HepG2 (cell line): ENCODE results near the gene ZDHHC8. TPM values are rescaled to one million over a fixed set of nuclear protein-coding genes. Genes with fewer than 3 reads are reported as not detected.
A peak's percentile ranks its signal among the peaks of the same experiment; 100 is the strongest.

Source experiments
- AGO2 ChIP-seq: fragments of 200-400 bp; formaldehyde crosslinking; optimal IDR thresholded peaks from 2 replicates; pipeline ENCODE3; 2017; ENCODE audit warnings: mild to moderate bottlenecking, low read depth, low read length, moderate library complexity
- BRCA1 ChIP-seq: sonication (generic); formaldehyde crosslinking; IDR thresholded peaks from 2 replicates; pipeline ENCODE4 v1.4.0; 2020; ENCODE audit warnings: missing genetic modification reagents
- CBX2 ChIP-seq, 2 experiments: fragments of 200-600 bp in 1 of 2; sonication (generic); formaldehyde crosslinking in 1 of 2; IDR thresholded peaks; 2 replicates each; pipeline versions ENCODE4 v1.7.0 to v1.8.1; 2018 to 2022; ENCODE audit warnings: low read depth in 2 of 2, low read length in 1 of 2, mild to moderate bottlenecking in 1 of 2, missing genetic modification reagents in 1 of 2
- CEBPG ChIP-seq: IDR thresholded peaks from 2 replicates; pipeline ENCODE4 v1.6.1; 2016
- DR1 ChIP-seq: sonication (generic); formaldehyde crosslinking; IDR thresholded peaks from 2 replicates; pipeline ENCODE4 v1.8.0; 2021; ENCODE audit warnings: mild to moderate bottlenecking, missing genetic modification reagents, inconsistent platforms
- EP300 ChIP-seq, 3 experiments: sonication (generic) in 1 of 3; formaldehyde crosslinking in 1 of 3; IDR thresholded peaks; 2 replicates each; pipeline versions ENCODE4 v1.5.1 to v1.6.1; 2011 to 2020; ENCODE audit warnings: low read depth in 2 of 3, low read length in 2 of 3, borderline replicate concordance in 1 of 3, improper control_type of control experiment in 1 of 3, mild to moderate bottlenecking in 1 of 3, missing genetic modification reagents in 1 of 3, moderate library complexity in 1 of 3
- FIP1L1 ChIP-seq: fragments of 200-400 bp; formaldehyde crosslinking; IDR thresholded peaks from 2 replicates; pipeline ENCODE4 v1.6.1; 2018; ENCODE audit warnings: low read depth, mild to moderate bottlenecking, low read length, moderate library complexity, borderline replicate concordance; ENCODE audit not compliant: insufficient read depth
- FOXC1 ChIP-seq: sonication (generic); formaldehyde crosslinking; IDR thresholded peaks from 2 replicates; pipeline ENCODE4 v1.8.0; 2022; ENCODE audit warnings: mild to moderate bottlenecking, missing genetic modification reagents, borderline replicate concordance
- FOXP1 ChIP-seq, 2 experiments: fragments of 450-650 bp in 1 of 2; IDR thresholded peaks; 2 replicates each; pipeline ENCODE4 v1.6.1; 2017 to 2018; ENCODE audit warnings: antibody characterized with exemption in 1 of 2
- HCFC1 ChIP-seq: fragments of 150-350 bp; IDR thresholded peaks from 2 replicates; pipeline ENCODE4 v1.6.1; 2014; ENCODE audit warnings: low read depth, low read length
- HNF4A ChIP-seq: sonication (generic); formaldehyde crosslinking; IDR thresholded peaks from 2 replicates; pipeline ENCODE4 v1.4.0; 2020; ENCODE audit warnings: missing genetic modification reagents
- HNRNPL ChIP-seq: fragments of 200-400 bp; formaldehyde crosslinking; IDR thresholded peaks from 2 replicates; pipeline ENCODE4 v1.6.1; 2017; ENCODE audit warnings: mild to moderate bottlenecking, low read depth, low read length
- HOXA3 ChIP-seq: sonication (generic); formaldehyde crosslinking; IDR thresholded peaks from 2 replicates; pipeline ENCODE4 v1.5.0; 2020; ENCODE audit warnings: missing genetic modification reagents
- ISL2 ChIP-seq: sonication (generic); formaldehyde crosslinking; IDR thresholded peaks from 2 replicates; pipeline ENCODE4 v1.5.0; 2020; ENCODE audit warnings: missing genetic modification reagents
- KDM2A ChIP-seq: sonication (generic); formaldehyde crosslinking; IDR thresholded peaks from 2 replicates; pipeline ENCODE4 v1.4.0; 2020; ENCODE audit warnings: low read depth, missing genetic modification reagents, borderline replicate concordance
- NCOA2 ChIP-seq: sonication (generic); formaldehyde crosslinking; IDR thresholded peaks from 2 replicates; pipeline ENCODE4 v1.8.0; 2022; ENCODE audit warnings: inconsistent platforms
- RNF2 ChIP-seq: fragments of 450-650 bp; conservative IDR thresholded peaks from 2 replicates; pipeline ENCODE4 v1.6.1; 2016; ENCODE audit warnings: low read depth
- SMAD3 ChIP-seq: sonication (generic); formaldehyde crosslinking; IDR thresholded peaks from 2 replicates; pipeline ENCODE4 v1.4.0; 2020; ENCODE audit warnings: missing genetic modification reagents
- SMAD9 ChIP-seq: sonication (generic); formaldehyde crosslinking; IDR thresholded peaks from 2 replicates; pipeline ENCODE4 v1.5.1; 2020; ENCODE audit warnings: mild to moderate bottlenecking, missing genetic modification reagents
- XRCC5 ChIP-seq: fragments of 200-400 bp; formaldehyde crosslinking; optimal IDR thresholded peaks from 2 replicates; pipeline ENCODE3; 2017; ENCODE audit warnings: mild to moderate bottlenecking, low read length
- YEATS2 ChIP-seq: sonication (generic); formaldehyde crosslinking; IDR thresholded peaks from 2 replicates; pipeline ENCODE4 v1.4.0; 2020; ENCODE audit warnings: missing genetic modification reagents, borderline replicate concordance
- ZNF703 ChIP-seq: sonication (generic); formaldehyde crosslinking; IDR thresholded peaks from 2 replicates; pipeline ENCODE4 v1.5.1; 2020; ENCODE audit warnings: missing genetic modification reagents, mild to moderate bottlenecking, moderate library complexity, borderline replicate concordance
- ZSCAN25 ChIP-seq: sonication (generic); formaldehyde crosslinking; IDR thresholded peaks from 2 replicates; pipeline ENCODE4 v1.8.0; 2022; ENCODE audit warnings: mild to moderate bottlenecking, missing genetic modification reagents
- polyA plus RNA-seq, 8 experiments: library from polyadenylated mRNA; depleted of rRNA in 3 of 8; stranded (reverse) in 7 of 8; unstranded in 1 of 8; fragments of >200 nt; fragmentation: Illumina TruSeq in 4 of 8; extraction: Trizol in 4 of 8; gene quantifications; 2 replicates each; pipeline versions ENCODE4 v1.2.1 to v1.2.3, GENCODE V29; 2011 to 2016; ENCODE audit warnings: low read depth in 4 of 8, missing spikeins in 1 of 8, mixed read lengths in 1 of 8; ENCODE audit not compliant: insufficient read depth in 1 of 8
- total RNA-seq, 5 experiments: library from RNA; depleted of rRNA; stranded (reverse); fragments of >200 nt; fragmentation: Illumina TruSeq; extraction: Trizol; gene quantifications; 2 replicates each; pipeline ENCODE4 v1.2.3, GENCODE V29; 2016; ENCODE audit warnings: low read depth in 1 of 5
- TF ChIP-seq, protein P1 (sequence below): sonication (generic); formaldehyde crosslinking; IDR thresholded peaks from 2 replicates; pipeline ENCODE4 v1.8.1; 2023; ENCODE audit warnings: mild to moderate bottlenecking, moderate library complexity, missing genetic modification reagents
- TF ChIP-seq, protein P2 (sequence below): sonication (generic); formaldehyde crosslinking; conservative IDR thresholded peaks from 2 replicates; pipeline ENCODE4 v1.8.1; 2023; ENCODE audit warnings: missing genetic modification reagents
- TF ChIP-seq, protein P3 (sequence below): sonication (generic); formaldehyde crosslinking; conservative IDR thresholded peaks from 2 replicates; pipeline ENCODE4 v1.5.0; 2020; ENCODE audit warnings: missing genetic modification reagents

The ZDHHC8 gene
- total and polyA plus RNA-seq, 2 of the 13 experiments (the other 11 are each of a cell fraction or from before 2014, with no cell fraction given) = 7.5 to 21.3 TPM

DNA sequence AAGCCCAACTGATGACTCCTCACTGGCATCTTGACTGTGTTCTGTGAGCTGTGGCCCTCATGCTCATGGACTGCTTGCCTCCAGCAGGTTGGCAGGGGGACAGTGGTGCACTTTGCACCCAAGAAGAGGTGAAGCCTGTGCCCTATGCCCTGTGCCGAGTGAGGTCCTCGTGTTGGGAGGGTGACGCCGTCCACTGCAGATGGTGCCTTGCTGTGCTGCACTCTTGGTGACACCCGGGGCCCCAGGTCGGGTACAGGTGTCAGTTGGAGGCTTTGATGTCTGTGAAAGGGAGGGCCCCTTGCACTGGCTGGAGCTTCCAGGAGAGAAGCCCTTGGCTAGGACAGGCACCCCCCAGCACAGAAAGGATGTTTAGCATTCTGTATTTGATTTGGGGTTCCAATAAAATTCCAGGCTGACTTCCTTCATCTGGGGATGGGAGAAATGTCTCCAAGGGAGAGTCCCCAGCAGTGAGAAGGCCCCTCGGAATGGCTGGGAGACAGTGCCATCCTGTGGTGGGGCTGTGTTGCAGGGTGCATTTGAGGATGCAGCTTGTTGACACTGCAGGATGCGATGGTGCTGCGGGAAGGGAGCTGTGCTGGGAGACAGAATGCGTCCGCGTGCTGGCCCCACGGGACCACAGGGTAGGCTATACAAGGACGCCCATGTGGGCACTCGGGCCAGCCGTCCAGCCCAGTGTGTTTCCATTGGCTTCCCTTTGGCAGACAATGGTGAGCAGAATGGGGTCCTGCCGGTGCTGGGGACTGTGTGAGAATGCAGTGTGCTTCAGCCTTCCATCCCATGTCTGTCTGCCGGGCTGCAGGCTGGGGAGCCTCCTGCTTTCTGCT lies 2.5 kb upstream of the ZDHHC8 start (continued):
- TF ChIP-seq HNF4A = peak; percentile 86
- TF ChIP-seq CBX2 (IDR thresholded peaks at IDR 0.05; ENCODE audit: low read depth, low read length) = no peak
- TF ChIP-seq CBX2 (CRISPR knock-in tag; IDR thresholded peaks at IDR 0.05; ENCODE audit: low read depth) = no peak
- TF ChIP-seq FOXC1 (CRISPR knock-in tag) = peak; percentile 50; the same call in 1 of the 2 replicates
- 0 out of 2 replicates have a peak, but pooled peaks have one; percentile 56 for TF ChIP-seq HNRNPL
- TF ChIP-seq YEATS2 = 0 out of 2 replicates have a peak, but pooled peaks have one; percentile 12
- no peak for TF ChIP-seq FOXP1 (IDR thresholded peaks at IDR 0.05)
- 0 out of 2 replicates have a peak, but pooled peaks have one; percentile 10 for TF ChIP-seq FOXP1 (CRISPR knock-in tag; IDR thresholded peaks at IDR 0.05)
- peak in 1 of 2 experiments; percentile 72; a peak in 3 of 4 replicates for TF ChIP-seq EP300 (IDR thresholded peaks at IDR 0.05; ENCODE audit: low read depth in 2 of 2, low read length in 2 of 2)
- no peak for TF ChIP-seq EP300 (CRISPR knock-in tag; IDR thresholded peaks at IDR 0.05; ENCODE audit: borderline replicate concordance)
- no peak for TF ChIP-seq FIP1L1
- TF ChIP-seq SMAD9 (CRISPR knock-in tag) = no peak
- TF ChIP-seq, protein P1, sequence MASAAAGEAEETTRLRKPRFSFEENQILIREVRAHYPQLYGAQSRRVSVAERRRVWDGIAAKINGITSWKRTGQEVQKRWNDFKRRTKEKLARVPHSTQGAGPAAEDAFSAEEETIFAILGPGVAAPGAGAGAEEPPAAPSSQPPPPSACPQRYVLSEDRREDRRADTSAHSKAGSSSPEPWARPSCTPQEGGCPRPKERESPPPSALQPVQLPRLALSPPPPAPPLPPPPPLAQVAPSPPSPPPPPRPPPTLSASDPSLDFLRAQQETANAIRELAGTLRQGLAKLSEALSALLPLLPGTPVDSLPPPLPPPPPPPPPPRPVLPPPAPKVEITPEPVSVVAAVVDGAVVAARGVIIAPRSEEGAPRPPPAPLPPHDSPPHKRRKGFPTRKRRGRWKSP = 0 out of 2 replicates have a peak, but pooled peaks have one; percentile 34
- no peak for TF ChIP-seq NCOA2 (CRISPR knock-in tag)
- no peak for TF ChIP-seq CEBPG
- no peak for TF ChIP-seq HCFC1
- TF ChIP-seq KDM2A (CRISPR knock-in tag) = peak; percentile 75
- TF ChIP-seq, protein P2, sequence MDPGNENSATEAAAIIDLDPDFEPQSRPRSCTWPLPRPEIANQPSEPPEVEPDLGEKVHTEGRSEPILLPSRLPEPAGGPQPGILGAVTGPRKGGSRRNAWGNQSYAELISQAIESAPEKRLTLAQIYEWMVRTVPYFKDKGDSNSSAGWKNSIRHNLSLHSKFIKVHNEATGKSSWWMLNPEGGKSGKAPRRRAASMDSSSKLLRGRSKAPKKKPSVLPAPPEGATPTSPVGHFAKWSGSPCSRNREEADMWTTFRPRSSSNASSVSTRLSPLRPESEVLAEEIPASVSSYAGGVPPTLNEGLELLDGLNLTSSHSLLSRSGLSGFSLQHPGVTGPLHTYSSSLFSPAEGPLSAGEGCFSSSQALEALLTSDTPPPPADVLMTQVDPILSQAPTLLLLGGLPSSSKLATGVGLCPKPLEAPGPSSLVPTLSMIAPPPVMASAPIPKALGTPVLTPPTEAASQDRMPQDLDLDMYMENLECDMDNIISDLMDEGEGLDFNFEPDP (CRISPR knock-in tag) = no peak
- no peak for TF ChIP-seq XRCC5
- TF ChIP-seq DR1 (CRISPR knock-in tag) = no peak
- 0 out of 2 replicates have a peak, but pooled peaks have one; percentile 27 for TF ChIP-seq SMAD3 (CRISPR knock-in tag)
- TF ChIP-seq, protein P3, sequence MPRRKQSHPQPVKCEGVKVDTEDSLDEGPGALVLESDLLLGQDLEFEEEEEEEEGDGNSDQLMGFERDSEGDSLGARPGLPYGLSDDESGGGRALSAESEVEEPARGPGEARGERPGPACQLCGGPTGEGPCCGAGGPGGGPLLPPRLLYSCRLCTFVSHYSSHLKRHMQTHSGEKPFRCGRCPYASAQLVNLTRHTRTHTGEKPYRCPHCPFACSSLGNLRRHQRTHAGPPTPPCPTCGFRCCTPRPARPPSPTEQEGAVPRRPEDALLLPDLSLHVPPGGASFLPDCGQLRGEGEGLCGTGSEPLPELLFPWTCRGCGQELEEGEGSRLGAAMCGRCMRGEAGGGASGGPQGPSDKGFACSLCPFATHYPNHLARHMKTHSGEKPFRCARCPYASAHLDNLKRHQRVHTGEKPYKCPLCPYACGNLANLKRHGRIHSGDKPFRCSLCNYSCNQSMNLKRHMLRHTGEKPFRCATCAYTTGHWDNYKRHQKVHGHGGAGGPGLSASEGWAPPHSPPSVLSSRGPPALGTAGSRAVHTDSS (CRISPR knock-in tag) = no peak
- 0 out of 2 replicates have a peak, but pooled peaks have one; percentile 21 for TF ChIP-seq HOXA3
- peak; percentile 98 for TF ChIP-seq ZSCAN25 (CRISPR knock-in tag)
- peak; percentile 92 for TF ChIP-seq AGO2
- TF ChIP-seq ZNF703 (CRISPR knock-in tag) = no peak
- TF ChIP-seq BRCA1 (CRISPR knock-in tag) = no peak
- TF ChIP-seq RNF2 = no peak
- TF ChIP-seq ISL2 (CRISPR knock-in tag) = no peak
